ENCODE measurements around the gene MGMT. TPM values are rescaled to one million over a fixed set of nuclear protein-coding genes. Genes with fewer than 3 reads are reported as not detected.

MGMT gene
- total RNA-seq, 4 donors from 2014 or later = 10.9 to 37.7 (median 16.0) TPM

- Histone ChIP-seq H3K4me3 (no peak overlapping the region), H3K27ac (no peak overlapping the region), H3K36me3 (no peaks in the 10 kb centered on the region), H3K9me3 (peaks cover 0 to 4% of the 10 kb centered on the region in 2 donors), H3K27me3 (no peaks in the 10 kb centered on the region), H3K4me1 (no peaks in the 10 kb centered on the region)
- no peak for DNase-seq
- intact Hi-C loops (cut with DNase I; ENCODE audit: low total_unique reads) = no loop called here
- TF ChIP-seq CTCF (IDR thresholded peaks at IDR 0.05) (no peak), POLR2A (IDR thresholded peaks at IDR 0.05) (no peak)
Measured at GRCh38 chr10:129730272-129730992, 263.4 kb downstream of the MGMT start.

GRCh38 chr10:129730993-129731325 lies 263.9 kb downstream of the MGMT start:
- H3K27me3 ChIP-seq = no peaks in the 10 kb centered on the region
- no peak overlapping the region for H3K4me3 ChIP-seq
- peaks cover 0 to 4% of the 10 kb centered on the region in 2 donors for H3K9me3 ChIP-seq
- no peaks in the 10 kb centered on the region for H3K36me3 ChIP-seq
- no peaks in the 10 kb centered on the region for H3K4me1 ChIP-seq
- intact Hi-C loops (cut with DNase I; ENCODE audit: low total_unique reads) = no loop called here
- no peak overlapping the region for H3K27ac ChIP-seq
- no peak for TF ChIP-seq CTCF (IDR thresholded peaks at IDR 0.05)
- TF ChIP-seq POLR2A (IDR thresholded peaks at IDR 0.05) = no peak
- DNase-seq = no peak

GRCh38 chr10:129740532-129741279 lies 273.7 kb downstream of the MGMT start:
- no peaks in the 10 kb centered on the region for H3K4me1 ChIP-seq
- H3K36me3 ChIP-seq = no peaks in the 10 kb centered on the region
- DNase-seq = no peak
- H3K27me3 ChIP-seq = no peaks in the 10 kb centered on the region
- H3K4me3 ChIP-seq = no peak overlapping the region
- TF ChIP-seq POLR2A (IDR thresholded peaks at IDR 0.05) (no peak), CTCF (IDR thresholded peaks at IDR 0.05) (no peak)
- H3K27ac ChIP-seq = no peak overlapping the region
- intact Hi-C loops (cut with DNase I; ENCODE audit: low total_unique reads) = no loop called here
- H3K9me3 ChIP-seq = no peaks in the 10 kb centered on the region

- Histone ChIP-seq H3K9me3 (peaks cover 0 to under 1% of the 10 kb centered on the region in 2 donors), H3K27me3 (no peaks in the 10 kb centered on the region), H3K4me3 (no peak overlapping the region), H3K4me1 (no peaks in the 10 kb centered on the region), H3K36me3 (no peaks in the 10 kb centered on the region), H3K27ac (no peak overlapping the region)
- intact Hi-C loops (cut with DNase I; ENCODE audit: low total_unique reads) = no loop called here
- TF ChIP-seq CTCF (IDR thresholded peaks at IDR 0.05) (no peak), POLR2A (IDR thresholded peaks at IDR 0.05) (no peak)
- DNase-seq = no peak
Measured at GRCh38 chr10:129741280-129741977, 274.4 kb downstream of the MGMT start.
